Endothelial cell of umbilical vein (primary cell): ENCODE results near the gene ZNF639. TPM values are rescaled to one million over a fixed set of nuclear protein-coding genes. Genes with fewer than 3 reads are reported as not detected.

Experiments used
- BruUV-seq: library from RNA; stranded (reverse); fragments of 400-500 nt; replicated peaks from 2 replicates; lab custom pipeline; 2021; lab: Mats Ljungman, UMichigan
- CTCF ChIA-PET: fragments of 300-600, 350-600 bp; sonication (Branson Sonifier 250); formaldehyde crosslinking; loops from one replicate; lab custom pipeline; 2021; ENCODE audit warnings: antibody characterized with exemption, inconsistent platforms; lab: Charles Lee
- POLR2A ChIA-PET: fragments of 300-600, 350-600 bp; sonication (Branson Sonifier 250); formaldehyde crosslinking; loops from one replicate; lab custom pipeline; 2021; ENCODE audit warnings: antibody characterized with exemption, inconsistent platforms; lab: Charles Lee
- DNase-seq: peaks from one replicate; pipeline ENCODE4 v3.0.0-alpha.2; 2011; ENCODE audit warnings: low read depth, low spot score
- FAIRE-seq: peaks from 2 replicates; lab custom pipeline; 2011; peaks lifted over from hg19 to GRCh38; lab: Jason Lieb, UNC
- H2AFZ ChIP-seq: 2 replicates; pipeline ENCODE4 v1.6.0; 2012; ENCODE audit warnings: low read depth, low read length, control low read depth, inconsistent platforms
- H3K27ac ChIP-seq: 2 replicates; pipeline ENCODE4 v1.5.1; 2011; ENCODE audit warnings: low read depth, mild to moderate bottlenecking, control low read depth, low read length, moderate library complexity; ENCODE audit not compliant: insufficient read depth
- H3K27me3 ChIP-seq, 2 experiments: 2 replicates each; pipeline versions ENCODE4 v1.6.0 to v1.6.1; 2011; ENCODE audit warnings: low read length in 2 of 2, mixed read lengths in 1 of 2; ENCODE audit not compliant: control insufficient read depth in 2 of 2, insufficient read depth in 2 of 2
- H3K36me3 ChIP-seq, 2 experiments: 2 replicates in 1 of 2; 3 replicates in 1 of 2; pipeline ENCODE4 v1.5.1; 2011; ENCODE audit warnings: low read length in 2 of 2, mild to moderate bottlenecking in 1 of 2, moderate library complexity in 1 of 2; ENCODE audit not compliant: control insufficient read depth in 2 of 2, insufficient read depth in 2 of 2; ENCODE audit errors: extremely low read depth in 1 of 2
- H3K4me1 ChIP-seq: 3 replicates; pipeline ENCODE4 v1.5.1; 2011; ENCODE audit warnings: mild to moderate bottlenecking, low read length; ENCODE audit not compliant: control insufficient read depth, insufficient read depth; ENCODE audit errors: extremely low read depth
- H3K4me2 ChIP-seq: 2 replicates; pipeline ENCODE4 v1.6.1; 2011; ENCODE audit warnings: low read length, control low read depth, mixed read lengths; ENCODE audit not compliant: insufficient read depth
- H3K4me3 ChIP-seq, 3 experiments: fragments of 200-600 bp in 1 of 3; sonication (generic), shearing (Covaris generic) in 1 of 3; replicated peaks in 1 of 3; 2 replicates each; pipeline ENCODE4 v1.5.1; 2011 to 2016; ENCODE audit warnings: control low read depth in 3 of 3, low read length in 3 of 3, mild to moderate bottlenecking in 2 of 3, inconsistent platforms in 1 of 3, low read depth in 1 of 3, moderate library complexity in 1 of 3; ENCODE audit not compliant: insufficient read depth in 1 of 3
- H3K79me2 ChIP-seq: 2 replicates; pipeline ENCODE4 v1.6.0; 2012; ENCODE audit warnings: low read length, inconsistent platforms; ENCODE audit not compliant: control insufficient read depth, insufficient read depth
- H3K9ac ChIP-seq: replicated peaks from 2 replicates; pipeline ENCODE3; 2011; ENCODE audit warnings: low read length, control low read depth; ENCODE audit not compliant: insufficient read depth; ENCODE audit errors: extremely low read depth
- H3K9me1 ChIP-seq: replicated peaks from 3 replicates; pipeline ENCODE4 v1.6.0; 2011; ENCODE audit warnings: mild to moderate bottlenecking, low read length; ENCODE audit not compliant: control insufficient read depth, insufficient read depth; ENCODE audit errors: extremely low read depth
- H3K9me3 ChIP-seq: replicated peaks from 2 replicates; pipeline ENCODE4 v1.5.1; 2012; ENCODE audit warnings: low read length, inconsistent platforms; ENCODE audit not compliant: control insufficient read depth, insufficient read depth
- H4K20me1 ChIP-seq: replicated peaks from 2 replicates; pipeline ENCODE3; 2011; ENCODE audit warnings: mild to moderate bottlenecking, low read length; ENCODE audit not compliant: control insufficient read depth, insufficient read depth; ENCODE audit errors: extremely low read depth
- CTCF ChIP-seq, 2 donors: IDR thresholded peaks; 1 replicate in 1 of 2; 2 replicates in 1 of 2; pipeline ENCODE4 v1.5.1; 2011; ENCODE audit warnings: low read length in 2 of 2, mild to moderate bottlenecking in 2 of 2, moderate library complexity in 2 of 2, control low read depth in 1 of 2, inconsistent platforms in 1 of 2, low read depth in 1 of 2; ENCODE audit not compliant: insufficient read depth in 1 of 2; ENCODE audit errors: extremely low read depth in 1 of 2
- EZH2 ChIP-seq: IDR thresholded peaks from 2 replicates; pipeline ENCODE4 v1.6.1; 2012; ENCODE audit warnings: borderline replicate concordance, low read depth, mild to moderate bottlenecking, moderate library complexity, low read length, inconsistent platforms; ENCODE audit not compliant: severe bottlenecking
- FOS ChIP-seq: IDR thresholded peaks from 2 replicates; pipeline ENCODE4 v1.6.1; 2011; ENCODE audit warnings: mild to moderate bottlenecking, low read length, moderate library complexity, borderline replicate concordance; ENCODE audit not compliant: insufficient read depth
- GATA2 ChIP-seq: IDR thresholded peaks from 2 replicates; pipeline ENCODE4 v1.7.0; 2011; ENCODE audit warnings: low read depth, mild to moderate bottlenecking, moderate library complexity, mixed read lengths, low read length; ENCODE audit not compliant: insufficient read length, insufficient read depth
- JUN ChIP-seq: IDR thresholded peaks from 2 replicates; pipeline ENCODE4 v1.6.1; 2011; ENCODE audit warnings: borderline replicate concordance, low read depth; ENCODE audit not compliant: insufficient read length, insufficient read depth
- MAX ChIP-seq: IDR thresholded peaks from 2 replicates; pipeline ENCODE4 v1.6.1; 2011; ENCODE audit not compliant: insufficient read depth, insufficient read length
- MYC ChIP-seq: IDR thresholded peaks from one replicate; pipeline ENCODE4 v1.6.1; 2011; ENCODE audit warnings: mild to moderate bottlenecking, low read depth, low read length
- POLR2A ChIP-seq: IDR thresholded peaks from 2 replicates; pipeline ENCODE4 v1.6.1; 2012; ENCODE audit warnings: low read depth, mild to moderate bottlenecking, control low read depth, low read length
- POLR2AphosphoS5 ChIP-seq: IDR thresholded peaks from 2 replicates; pipeline ENCODE4 v1.6.1; 2012; ENCODE audit warnings: low read depth, mild to moderate bottlenecking, control low read depth, low read length, moderate library complexity; ENCODE audit not compliant: insufficient read depth
- dilution Hi-C: fragments of 300-500 bp; cut with MboI; formaldehyde crosslinking; loops from one replicate; pipeline ENCODE4 v1.15.0; 2019; ENCODE audit warnings: low sequenced_read_pairs; ENCODE audit not compliant: extremely low pct_ligation_motif_present
- intact Hi-C: fragments of 100-400 bp; cut with micrococcal nuclease; formaldehyde crosslinking; loops from one replicate; pipeline ENCODE4 v1.10.0; 2022
- polyA plus RNA-seq, 4 experiments: library from polyadenylated mRNA; depleted of rRNA in 3 of 4; stranded (reverse) in 3 of 4; unstranded in 1 of 4; fragments of >200 nt; gene quantifications; 2 replicates each; pipeline versions ENCODE4 v1.2.1 to v1.2.3, GENCODE V29; 2011 to 2012; ENCODE audit warnings: missing spikeins in 1 of 4
- total RNA-seq: library from RNA; stranded (reverse); gene quantifications from 2 replicates; pipeline ENCODE4 v1.2.3, GENCODE V29; 2021

The ZNF639 gene
- total and polyA plus RNA-seq, 2 donors (not counting 3 experiments of a cell fraction or from before 2014, with no cell fraction given): 8.0 to 30.5 TPM

- intact Hi-C loops (no loop called here), dilution Hi-C loops (no loop called here)
- FAIRE-seq (no peak), DNase-seq (no peak)
- Histone ChIP-seq H3K9me1 (no peaks in the 10 kb centered on the region), H3K79me2 (peaks cover 14% of the 10 kb centered on the region), H3K9me3 (no peaks in the 10 kb centered on the region), H2AFZ (no peak overlapping the region), H3K4me2 (no peak overlapping the region), H4K20me1 (no peaks in the 10 kb centered on the region), H3K4me1 (no peaks in the 10 kb centered on the region), H3K27me3 (no peaks in the 10 kb centered on the region), H3K27ac (no peak overlapping the region), H3K4me3 (no peak overlapping the region), H3K36me3 (peaks cover 21 to 39% of the 10 kb centered on the region in 2 experiments), H3K9ac (no peak overlapping the region)
- no peak for TF ChIP-seq POLR2A
- TF ChIP-seq JUN: no peak
- no peak for TF ChIP-seq EZH2
- TF ChIP-seq POLR2AphosphoS5: no peak
- TF ChIP-seq FOS: no peak
- no peak for TF ChIP-seq MYC
- no peak for TF ChIP-seq MAX
- TF ChIP-seq GATA2: no peak
- no peak for TF ChIP-seq CTCF (IDR thresholded peaks at IDR 0.05; ENCODE audit: extremely low read depth in 1 of 2, insufficient read depth in 1 of 2, low read depth in 1 of 2, low read length in 2 of 2)
- POLR2A ChIA-PET: no interaction called here
- CTCF ChIA-PET: no interaction called here
- BruUV-seq: no TSS peak
These were observed 10.3 kb downstream of the ZNF639 start for GRCh38 chr3:179333084-179333483.
